HepG2 (cell line): ENCODE measurements around the gene MAN1A2. TPM values are rescaled to one million over a fixed set of nuclear protein-coding genes. Genes with fewer than 3 reads are reported as not detected.

ENCODE experiments used
- CENPT ChIP-seq: sonication (generic); formaldehyde crosslinking; IDR thresholded peaks from 2 replicates; pipeline ENCODE4 v1.8.0; 2022; ENCODE audit warnings: low read depth, mild to moderate bottlenecking, moderate library complexity, missing genetic modification reagents
- MEIS2 ChIP-seq: sonication (generic); formaldehyde crosslinking; IDR thresholded peaks from 2 replicates; pipeline ENCODE4 v1.9.0; 2021; ENCODE audit warnings: mild to moderate bottlenecking, missing genetic modification reagents
- RARA ChIP-seq: IDR thresholded peaks from 2 replicates; pipeline ENCODE4 v1.6.1; 2016; ENCODE audit warnings: missing genetic modification reagents, missing compliant biosample characterization
- TBX3 ChIP-seq: fragments of 450-650 bp; IDR thresholded peaks from 2 replicates; pipeline ENCODE4 v1.6.1; 2017; ENCODE audit warnings: antibody characterized with exemption, mild to moderate bottlenecking, inconsistent platforms, borderline replicate concordance
- ZMAT3 ChIP-seq: sonication (generic); formaldehyde crosslinking; conservative IDR thresholded peaks from 2 replicates; pipeline ENCODE4 v1.7.0; 2021; ENCODE audit warnings: missing genetic modification reagents
- ZNF12 ChIP-seq: sonication (generic); formaldehyde crosslinking; IDR thresholded peaks from 2 replicates; pipeline ENCODE4 v1.5.0; 2020; ENCODE audit warnings: missing genetic modification reagents
- ZNF280B ChIP-seq: sonication (generic); formaldehyde crosslinking; IDR thresholded peaks from 2 replicates; pipeline ENCODE4 v1.5.0; 2020; ENCODE audit warnings: missing genetic modification reagents, mild to moderate bottlenecking, borderline replicate concordance
- polyA plus RNA-seq, 8 experiments: library from polyadenylated mRNA; depleted of rRNA in 3 of 8; stranded (reverse) in 7 of 8; unstranded in 1 of 8; fragments of >200 nt; fragmentation: Illumina TruSeq in 4 of 8; extraction: Trizol in 4 of 8; gene quantifications; 2 replicates each; pipeline versions ENCODE4 v1.2.1 to v1.2.3, GENCODE V29; 2011 to 2016; ENCODE audit warnings: low read depth in 4 of 8, missing spikeins in 1 of 8, mixed read lengths in 1 of 8; ENCODE audit not compliant: insufficient read depth in 1 of 8
- total RNA-seq, 5 experiments: library from RNA; depleted of rRNA; stranded (reverse); fragments of >200 nt; fragmentation: Illumina TruSeq; extraction: Trizol; gene quantifications; 2 replicates each; pipeline ENCODE4 v1.2.3, GENCODE V29; 2016; ENCODE audit warnings: low read depth in 1 of 5
- TF ChIP-seq, protein P1 (sequence below): sonication (generic); formaldehyde crosslinking; IDR thresholded peaks from 2 replicates; pipeline ENCODE4 v1.5.1; 2020; ENCODE audit warnings: missing genetic modification reagents, mild to moderate bottlenecking, borderline replicate concordance
- TF ChIP-seq, protein P2 (sequence below): sonication (generic); formaldehyde crosslinking; IDR thresholded peaks from 2 replicates; pipeline ENCODE4 v1.5.0; 2020; ENCODE audit warnings: mild to moderate bottlenecking, missing genetic modification reagents, moderate library complexity
- TF ChIP-seq, protein P3 (sequence below): sonication (generic); formaldehyde crosslinking; IDR thresholded peaks from 2 replicates; pipeline ENCODE4 v1.5.1; 2020; ENCODE audit warnings: missing genetic modification reagents, mild to moderate bottlenecking, borderline replicate concordance
- TF ChIP-seq, protein P4 (sequence below): sonication (generic); formaldehyde crosslinking; IDR thresholded peaks from 2 replicates; pipeline ENCODE4 v1.8.0; 2022; ENCODE audit warnings: low read depth, missing genetic modification reagents

The MAN1A2 gene
- total and polyA plus RNA-seq, 2 of the 13 experiments (the other 11 are each of a cell fraction or from before 2014, with no cell fraction given): 8.0 to 19.9 TPM

DNA sequence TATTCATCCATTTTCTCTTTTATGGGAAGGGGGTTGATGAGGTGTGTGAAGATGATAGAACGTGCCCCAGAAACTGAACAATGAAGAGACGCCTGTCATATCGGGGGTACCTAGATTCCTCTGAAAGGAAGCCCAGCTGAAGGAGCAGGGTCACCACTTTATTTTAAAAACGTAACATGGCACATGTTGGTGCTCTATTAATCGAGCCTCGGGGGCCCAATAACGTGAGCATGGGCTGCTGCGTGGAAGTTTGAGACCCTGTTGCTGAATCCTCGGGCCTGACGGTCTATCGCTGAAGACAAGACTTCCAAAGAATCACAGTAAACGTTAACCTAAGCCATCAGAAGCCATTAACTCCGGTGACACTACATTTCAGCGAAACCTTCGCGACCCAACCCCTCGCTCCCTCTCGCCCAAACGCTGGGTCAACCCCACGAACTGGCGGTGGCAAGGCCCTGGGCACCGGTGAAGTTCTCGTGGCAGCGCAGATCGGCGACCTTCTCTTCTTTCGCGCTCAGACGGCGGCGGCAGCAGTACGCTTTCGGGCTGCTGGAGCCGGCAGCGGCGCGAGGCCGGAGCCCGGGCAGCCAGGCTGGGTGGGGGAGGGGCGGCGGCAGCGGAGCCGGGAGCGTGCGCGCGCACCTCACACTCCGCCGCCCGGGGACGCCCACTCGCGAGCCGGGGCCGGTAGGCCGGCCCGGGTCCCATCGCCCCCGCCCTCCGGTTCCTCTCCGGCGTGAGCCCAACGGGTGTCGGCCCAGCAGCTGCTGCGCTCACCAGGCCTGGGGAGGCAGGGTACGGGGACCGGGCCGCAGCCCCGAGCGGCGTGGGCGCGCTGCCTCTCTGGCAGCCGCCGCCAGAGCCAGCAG lies 838 bp upstream of the MAN1A2 start (continued):
- TF ChIP-seq ZNF280B (0 out of 2 replicates have a peak, but pooled peaks have one; percentile 50), TBX3 (no peak), RARA (CRISPR knock-in tag) (0 out of 2 replicates have a peak, but pooled peaks have one; percentile 5), CENPT (no peak), MEIS2 (CRISPR knock-in tag) (peak; percentile 78; the same call in 1 of the 2 replicates), ZNF12 (CRISPR knock-in tag) (no peak), ZMAT3 (CRISPR knock-in tag) (0 out of 2 replicates have a peak, but pooled peaks have one; percentile 57)
- TF ChIP-seq, protein P1, sequence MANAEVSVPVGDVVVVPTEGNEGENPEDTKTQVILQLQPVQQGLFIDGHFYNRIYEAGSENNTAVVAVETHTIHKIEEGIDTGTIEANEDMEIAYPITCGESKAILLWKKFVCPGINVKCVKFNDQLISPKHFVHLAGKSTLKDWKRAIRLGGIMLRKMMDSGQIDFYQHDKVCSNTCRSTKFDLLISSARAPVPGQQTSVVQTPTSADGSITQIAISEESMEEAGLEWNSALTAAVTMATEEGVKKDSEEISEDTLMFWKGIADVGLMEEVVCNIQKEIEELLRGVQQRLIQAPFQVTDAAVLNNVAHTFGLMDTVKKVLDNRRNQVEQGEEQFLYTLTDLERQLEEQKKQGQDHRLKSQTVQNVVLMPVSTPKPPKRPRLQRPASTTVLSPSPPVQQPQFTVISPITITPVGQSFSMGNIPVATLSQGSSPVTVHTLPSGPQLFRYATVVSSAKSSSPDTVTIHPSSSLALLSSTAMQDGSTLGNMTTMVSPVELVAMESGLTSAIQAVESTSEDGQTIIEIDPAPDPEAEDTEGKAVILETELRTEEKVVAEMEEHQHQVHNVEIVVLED (CRISPR knock-in tag): peak; percentile 4; the same call in 1 of the 2 replicates
- TF ChIP-seq, protein P2, sequence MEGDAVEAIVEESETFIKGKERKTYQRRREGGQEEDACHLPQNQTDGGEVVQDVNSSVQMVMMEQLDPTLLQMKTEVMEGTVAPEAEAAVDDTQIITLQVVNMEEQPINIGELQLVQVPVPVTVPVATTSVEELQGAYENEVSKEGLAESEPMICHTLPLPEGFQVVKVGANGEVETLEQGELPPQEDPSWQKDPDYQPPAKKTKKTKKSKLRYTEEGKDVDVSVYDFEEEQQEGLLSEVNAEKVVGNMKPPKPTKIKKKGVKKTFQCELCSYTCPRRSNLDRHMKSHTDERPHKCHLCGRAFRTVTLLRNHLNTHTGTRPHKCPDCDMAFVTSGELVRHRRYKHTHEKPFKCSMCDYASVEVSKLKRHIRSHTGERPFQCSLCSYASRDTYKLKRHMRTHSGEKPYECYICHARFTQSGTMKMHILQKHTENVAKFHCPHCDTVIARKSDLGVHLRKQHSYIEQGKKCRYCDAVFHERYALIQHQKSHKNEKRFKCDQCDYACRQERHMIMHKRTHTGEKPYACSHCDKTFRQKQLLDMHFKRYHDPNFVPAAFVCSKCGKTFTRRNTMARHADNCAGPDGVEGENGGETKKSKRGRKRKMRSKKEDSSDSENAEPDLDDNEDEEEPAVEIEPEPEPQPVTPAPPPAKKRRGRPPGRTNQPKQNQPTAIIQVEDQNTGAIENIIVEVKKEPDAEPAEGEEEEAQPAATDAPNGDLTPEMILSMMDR (CRISPR knock-in tag): peak; percentile 22; the same call in 1 of the 2 replicates
- TF ChIP-seq, protein P3, sequence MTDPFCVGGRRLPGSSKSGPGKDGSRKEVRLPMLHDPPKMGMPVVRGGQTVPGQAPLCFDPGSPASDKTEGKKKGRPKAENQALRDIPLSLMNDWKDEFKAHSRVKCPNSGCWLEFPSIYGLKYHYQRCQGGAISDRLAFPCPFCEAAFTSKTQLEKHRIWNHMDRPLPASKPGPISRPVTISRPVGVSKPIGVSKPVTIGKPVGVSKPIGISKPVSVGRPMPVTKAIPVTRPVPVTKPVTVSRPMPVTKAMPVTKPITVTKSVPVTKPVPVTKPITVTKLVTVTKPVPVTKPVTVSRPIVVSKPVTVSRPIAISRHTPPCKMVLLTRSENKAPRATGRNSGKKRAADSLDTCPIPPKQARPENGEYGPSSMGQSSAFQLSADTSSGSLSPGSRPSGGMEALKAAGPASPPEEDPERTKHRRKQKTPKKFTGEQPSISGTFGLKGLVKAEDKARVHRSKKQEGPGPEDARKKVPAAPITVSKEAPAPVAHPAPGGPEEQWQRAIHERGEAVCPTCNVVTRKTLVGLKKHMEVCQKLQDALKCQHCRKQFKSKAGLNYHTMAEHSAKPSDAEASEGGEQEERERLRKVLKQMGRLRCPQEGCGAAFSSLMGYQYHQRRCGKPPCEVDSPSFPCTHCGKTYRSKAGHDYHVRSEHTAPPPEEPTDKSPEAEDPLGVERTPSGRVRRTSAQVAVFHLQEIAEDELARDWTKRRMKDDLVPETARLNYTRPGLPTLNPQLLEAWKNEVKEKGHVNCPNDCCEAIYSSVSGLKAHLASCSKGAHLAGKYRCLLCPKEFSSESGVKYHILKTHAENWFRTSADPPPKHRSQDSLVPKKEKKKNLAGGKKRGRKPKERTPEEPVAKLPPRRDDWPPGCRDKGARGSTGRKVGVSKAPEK: no peak
- TF ChIP-seq, protein P4, sequence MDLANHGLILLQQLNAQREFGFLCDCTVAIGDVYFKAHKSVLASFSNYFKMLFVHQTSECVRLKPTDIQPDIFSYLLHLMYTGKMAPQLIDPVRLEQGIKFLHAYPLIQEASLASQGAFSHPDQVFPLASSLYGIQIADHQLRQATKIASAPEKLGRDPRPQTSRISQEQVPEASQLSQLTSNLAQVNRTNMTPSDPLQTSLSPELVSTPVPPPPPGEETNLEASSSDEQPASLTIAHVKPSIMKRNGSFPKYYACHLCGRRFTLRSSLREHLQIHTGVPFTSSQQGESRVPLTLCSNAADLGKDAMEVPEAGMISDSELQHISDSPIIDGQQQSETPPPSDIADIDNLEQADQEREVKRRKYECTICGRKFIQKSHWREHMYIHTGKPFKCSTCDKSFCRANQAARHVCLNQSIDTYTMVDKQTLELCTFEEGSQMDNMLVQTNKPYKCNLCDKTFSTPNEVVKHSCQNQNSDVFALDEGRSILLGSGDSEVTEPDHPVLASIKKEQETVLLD (CRISPR knock-in tag): peak; percentile 70; the same call in 1 of the 2 replicates
